Activated T-helper 1 cell treated with Interleukin-2 at 50 U/mL for 16 hours (primary cell): Measurements from ENCODE around the gene ORC5.

Source experiments
- DNase-seq: peaks from one replicate; pipeline ENCODE4 v3.0.0-alpha.2; 2020; ENCODE audit warnings: low read depth

ORC5 gene

GRCh38 chr7:104124893-104125477 lies 82.8 kb downstream of the ORC5 start:
- no peak for DNase-seq

GRCh38 chr7:104124469-104124868 lies 83.3 kb downstream of the ORC5 start:
- DNase-seq: no peak

GRCh38 chr7:104123786-104124185 lies 84.0 kb downstream of the ORC5 start:
- no peak for DNase-seq

- DNase-seq: no peak
Observed at GRCh38 chr7:104113788-104114187, 94.0 kb downstream of the ORC5 start.

GRCh38 chr7:104112623-104113022 lies 95.2 kb downstream of the ORC5 start:
- no peak for DNase-seq

GRCh38 chr7:104111271-104111670 lies 96.5 kb downstream of the ORC5 start:
- DNase-seq: no peak

GRCh38 chr7:104106108-104106905 lies 101.5 kb downstream of the ORC5 start:
- DNase-seq: no peak

- DNase-seq: no peak
Observed at GRCh38 chr7:104098890-104099289, 108.9 kb downstream of the ORC5 start.

GRCh38 chr7:104096683-104097082 lies 111.1 kb downstream of the ORC5 start:
- no peak for DNase-seq

- no peak for DNase-seq
Observed at GRCh38 chr7:104093127-104093526, 114.7 kb downstream of the ORC5 start.

GRCh38 chr7:104091242-104091641 lies 116.6 kb downstream of the ORC5 start:
- no peak for DNase-seq

- no peak for DNase-seq
Observed at GRCh38 chr7:104089612-104090011, 118.2 kb downstream of the ORC5 start.

GRCh38 chr7:104089061-104089460 lies 118.8 kb downstream of the ORC5 start:
- no peak for DNase-seq
